GM12865 (cell line): ENCODE results near the gene LILRA2.
"Not testable (repeated sequence)": the region's sequence is repeated elsewhere in the genome, so short reads cannot be mapped to it uniquely, and the experiment has no call there.

Source experiments
- DNase-seq: peaks from one replicate; pipeline ENCODE4 v3.0.0; 2010; ENCODE audit warnings: low read depth
- H3K4me3 ChIP-seq: 2 replicates; pipeline ENCODE4 v1.5.1; 2011; ENCODE audit warnings: mild to moderate bottlenecking, low read depth, low read length, control low read depth
- CTCF ChIP-seq: IDR thresholded peaks from 2 replicates; pipeline ENCODE4 v1.5.1; 2011; ENCODE audit warnings: low read length, control low read depth, low read depth, inconsistent platforms; ENCODE audit not compliant: insufficient read depth; ENCODE audit errors: missing control alignments

The LILRA2 gene

DNA sequence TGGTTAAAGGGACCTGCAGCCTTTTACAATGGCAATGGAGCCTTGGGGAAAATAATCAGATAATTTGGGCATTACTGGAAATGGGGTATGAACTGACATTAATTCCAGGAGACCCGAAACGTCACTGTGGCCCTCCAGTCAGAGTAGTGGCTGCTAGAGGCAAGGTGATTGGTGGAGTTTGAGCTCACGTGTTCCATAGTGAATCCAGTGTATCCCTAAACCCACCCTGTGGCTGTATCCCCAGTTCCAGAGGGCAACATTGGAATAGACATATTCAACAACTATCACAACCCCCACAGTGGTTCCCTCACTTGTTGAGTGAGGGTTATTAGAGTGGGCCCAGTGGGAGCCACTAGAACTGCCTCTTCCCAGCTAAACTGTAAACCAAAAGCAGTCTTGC is 3.3 kb upstream of the LILRA2 start:
- DNase-seq, result no peak
- TF ChIP-seq CTCF, result no peak
- H3K4me3 ChIP-seq, result no peak overlapping the region

GRCh38 chr19:54571715-54572615 is 1.6 kb upstream of the LILRA2 start:
- DNase-seq, H3K4me3 ChIP-seq: not testable (repeated sequence)

GRCh38 chr19:54572696-54573311 is 786 bp upstream of the LILRA2 start:
- no peak for DNase-seq
- no peak overlapping the region for H3K4me3 ChIP-seq
- TF ChIP-seq CTCF, result no peak

GRCh38 chr19:54574051-54574450 is 461 bp downstream of the LILRA2 start:
- no peak for DNase-seq
- H3K4me3 ChIP-seq, result no peak overlapping the region
- TF ChIP-seq CTCF, result no peak

- no peak for DNase-seq
- TF ChIP-seq CTCF, result no peak
- H3K4me3 ChIP-seq, result no peak overlapping the region
Measured at GRCh38 chr19:54574527-54575056, 1.0 kb downstream of the LILRA2 start.

- DNase-seq, H3K4me3 ChIP-seq: not testable (repeated sequence)
Measured at GRCh38 chr19:54575205-54575604, 1.6 kb downstream of the LILRA2 start.

- no peak for TF ChIP-seq CTCF
Measured at GRCh38 chr19:54576411-54576976, 2.9 kb downstream of the LILRA2 start.

DNA sequence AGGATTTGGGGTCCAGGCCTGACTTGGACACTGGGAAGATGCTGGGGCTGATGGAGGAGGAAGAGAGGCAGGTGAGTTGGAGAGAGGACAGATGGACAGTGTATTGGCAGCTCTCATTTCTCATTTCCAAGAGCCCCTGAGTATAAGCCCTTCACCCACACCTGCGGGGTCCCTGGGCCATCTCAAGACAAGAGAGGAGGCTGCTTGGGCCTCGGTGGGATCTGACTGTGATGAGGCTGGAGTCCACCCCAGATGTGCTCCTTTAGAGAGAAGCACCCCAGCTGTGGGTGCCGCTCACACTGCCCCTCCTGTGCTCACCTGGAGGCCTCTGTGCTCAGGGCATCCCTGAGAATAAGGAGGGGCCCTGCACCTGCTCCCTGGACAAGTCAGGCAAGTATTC is 3.7 kb downstream of the LILRA2 start:
- TF ChIP-seq CTCF, result no peak
- no peak for DNase-seq
- no peak overlapping the region for H3K4me3 ChIP-seq

More at GRCh38 chr19:54576411-54576976, 2.9 kb downstream of the LILRA2 start:
- H3K4me3 ChIP-seq, result no peak overlapping the region
- no peak for DNase-seq

DNA sequence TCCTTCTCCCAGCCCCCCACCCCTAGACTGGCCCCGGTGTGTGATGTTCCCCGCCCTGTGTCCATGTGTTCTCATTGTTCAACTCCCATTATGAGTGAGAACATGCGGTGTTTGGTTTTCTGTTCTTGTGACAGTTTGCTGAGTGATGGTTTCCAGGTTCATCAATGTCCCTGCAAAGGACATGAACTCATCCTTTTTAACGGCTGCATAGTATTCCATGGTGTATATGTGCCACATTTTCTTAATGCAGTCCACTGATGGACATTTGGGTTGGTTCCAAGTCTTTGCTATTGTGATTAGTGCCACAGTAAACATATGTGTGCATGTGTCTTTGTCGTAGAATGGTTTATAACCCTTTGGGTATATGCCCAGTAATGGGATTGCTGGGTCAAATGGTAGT is 4.7 kb downstream of the LILRA2 start:
- DNase-seq, H3K4me3 ChIP-seq: not testable (repeated sequence)
